Progenitor cell of endocrine pancreas (in vitro differentiated cells): ENCODE data around the gene BNC2. TPM values are rescaled to one million over a fixed set of nuclear protein-coding genes. Genes with fewer than 3 reads are reported as not detected.

ENCODE experiments used
- DNase-seq: peaks from one replicate; pipeline ENCODE4 v3.0.0; 2021; ENCODE audit warnings: low spot score; ENCODE audit not compliant: unreplicated experiment
- H3K27ac Mint-ChIP-seq: 2 replicates; pipeline ENCODE4 v1.8.0; 2021; ENCODE audit warnings: mild to moderate bottlenecking, moderate library complexity, mixed read lengths
- H3K27me3 Mint-ChIP-seq: 2 replicates; pipeline ENCODE4 v1.8.0; 2021; ENCODE audit warnings: mixed read lengths
- H3K36me3 Mint-ChIP-seq: 2 replicates; pipeline ENCODE4 v1.8.0; 2022; ENCODE audit warnings: mixed read lengths; ENCODE audit not compliant: insufficient read depth
- H3K4me1 Mint-ChIP-seq: 2 replicates; pipeline ENCODE4 v1.8.0; 2021; ENCODE audit warnings: low read depth, mixed read lengths
- H3K4me3 Mint-ChIP-seq: 2 replicates; pipeline ENCODE4 v1.8.0; 2021; ENCODE audit warnings: low read depth, mild to moderate bottlenecking, moderate library complexity, mixed read lengths
- H3K9me3 Mint-ChIP-seq: 2 replicates; pipeline ENCODE4 v1.8.0; 2021; ENCODE audit warnings: low read depth, mixed read lengths
- CTCF ChIP-seq: fragments of 200-600 bp; sonication (generic); IDR thresholded peaks from one replicate; pipeline ENCODE4 v1.5.0; 2021; ENCODE audit warnings: antibody characterized with exemption, mild to moderate bottlenecking; ENCODE audit not compliant: unreplicated experiment
- total RNA-seq: library from RNA; stranded (reverse); gene quantifications from 2 replicates; pipeline ENCODE4 v1.2.1, GENCODE V29; 2021

The BNC2 gene
- total RNA-seq, 1 donor from 2014 or later = 1.0 TPM

DNA sequence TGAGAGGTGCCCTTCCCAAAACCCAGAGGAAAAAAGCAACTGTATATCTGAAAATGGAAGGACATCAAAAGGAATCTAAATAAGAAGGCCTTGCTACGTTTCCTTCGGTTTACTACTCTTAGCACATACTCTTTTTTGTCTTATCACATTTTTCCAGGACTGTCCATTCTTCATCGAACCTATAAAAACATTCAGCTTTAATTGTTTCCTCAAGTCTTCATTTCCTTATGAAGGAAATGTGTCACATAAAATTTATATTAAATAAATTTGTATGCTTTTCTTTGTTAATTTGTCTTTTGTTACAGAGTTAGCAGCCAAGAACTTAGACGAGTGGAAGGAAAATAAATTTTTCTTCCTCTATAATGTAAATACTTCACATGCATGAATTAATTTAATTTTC lies 255.0 kb downstream of the BNC2 start:
- Mint-ChIP-seq H3K36me3 (no peaks in the 10 kb centered on the region), H3K4me3 (no peak overlapping the region), H3K9me3 (no peaks in the 10 kb centered on the region), H3K27me3 (peaks cover 4% of the 10 kb centered on the region), H3K27ac (no peak overlapping the region), H3K4me1 (peaks cover 9% of the 10 kb centered on the region)
- no peak for TF ChIP-seq CTCF
- DNase-seq = no peak

- Mint-ChIP-seq H3K9me3 (no peaks in the 10 kb centered on the region), H3K36me3 (no peaks in the 10 kb centered on the region), H3K27me3 (peaks cover 4% of the 10 kb centered on the region), H3K4me3 (no peak overlapping the region), H3K27ac (no peak overlapping the region), H3K4me1 (no peaks in the 10 kb centered on the region)
- no peak for DNase-seq
- no peak for TF ChIP-seq CTCF
Measured at GRCh38 chr9:16613605-16614004, 256.9 kb downstream of the BNC2 start.

DNA sequence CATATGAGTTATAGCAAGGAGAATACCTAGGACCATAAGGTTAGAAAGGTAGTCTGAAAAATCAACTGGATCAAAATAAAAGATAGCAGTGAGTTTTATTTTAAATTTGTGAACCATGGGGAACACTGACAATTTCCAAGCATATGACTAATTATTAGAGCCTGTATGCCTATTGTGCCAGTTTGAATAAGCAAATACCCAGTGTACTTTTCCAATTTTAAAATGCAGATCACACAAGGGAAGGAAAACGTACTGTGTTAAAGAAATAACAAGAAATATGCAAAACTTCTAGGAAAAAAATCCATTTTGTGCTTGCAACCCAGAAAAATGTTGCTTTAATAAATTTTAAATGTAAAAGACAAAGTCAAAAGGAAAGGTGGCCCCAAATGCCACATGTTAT lies 257.4 kb downstream of the BNC2 start:
- Mint-ChIP-seq H3K9me3 (no peaks in the 10 kb centered on the region), H3K27ac (no peak overlapping the region), H3K27me3 (peaks cover under 1% of the 10 kb centered on the region), H3K36me3 (no peaks in the 10 kb centered on the region), H3K4me1 (no peaks in the 10 kb centered on the region), H3K4me3 (no peak overlapping the region)
- TF ChIP-seq CTCF = no peak
- DNase-seq = no peak

DNA sequence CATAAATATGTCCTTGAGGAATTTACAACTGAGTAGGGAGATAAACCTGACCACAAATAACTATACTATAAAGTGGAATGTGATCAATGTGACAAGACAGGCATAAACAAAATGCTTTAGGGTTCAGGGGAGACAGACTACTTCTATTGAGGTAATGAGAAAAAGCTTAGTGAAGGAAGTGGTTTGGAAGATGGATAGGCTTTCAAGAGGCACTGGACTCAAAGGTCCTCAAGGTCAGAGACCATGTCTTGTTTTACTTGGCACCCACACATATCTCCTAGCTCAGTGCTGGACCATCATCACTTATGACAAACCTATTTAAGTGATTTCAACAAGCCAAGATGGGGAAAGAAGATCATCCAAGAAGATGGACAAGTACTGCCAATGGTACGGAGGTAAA lies 257.8 kb downstream of the BNC2 start:
- H3K36me3 Mint-ChIP-seq = no peaks in the 10 kb centered on the region
- no peak overlapping the region for H3K4me3 Mint-ChIP-seq
- no peak overlapping the region for H3K27ac Mint-ChIP-seq
- no peaks in the 10 kb centered on the region for H3K9me3 Mint-ChIP-seq
- DNase-seq = no peak
- TF ChIP-seq CTCF = no peak
- no peaks in the 10 kb centered on the region for H3K27me3 Mint-ChIP-seq
- no peaks in the 10 kb centered on the region for H3K4me1 Mint-ChIP-seq

DNA sequence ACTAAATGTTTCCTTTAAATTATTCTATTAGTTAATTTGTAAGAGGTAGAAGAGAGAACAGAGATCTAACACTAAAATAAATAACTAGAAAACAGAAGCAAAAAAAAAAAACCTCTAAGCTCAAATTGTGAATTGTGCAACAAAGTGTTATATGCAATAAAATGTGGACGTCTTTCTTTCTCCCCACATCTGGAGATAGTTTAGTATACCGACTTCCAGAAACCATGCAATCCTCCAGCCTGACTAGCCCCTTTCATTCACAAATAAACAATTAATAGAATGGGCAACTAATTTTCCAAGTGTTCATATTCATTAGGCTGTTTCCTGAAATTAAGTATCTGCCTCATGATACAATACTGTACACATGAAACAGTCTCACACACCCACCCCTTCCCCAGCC lies 258.5 kb downstream of the BNC2 start:
- H3K27ac Mint-ChIP-seq = no peak overlapping the region
- H3K27me3 Mint-ChIP-seq = no peaks in the 10 kb centered on the region
- no peak overlapping the region for H3K4me3 Mint-ChIP-seq
- no peak for TF ChIP-seq CTCF
- no peak for DNase-seq
- no peaks in the 10 kb centered on the region for H3K4me1 Mint-ChIP-seq
- no peaks in the 10 kb centered on the region for H3K36me3 Mint-ChIP-seq
- H3K9me3 Mint-ChIP-seq = no peaks in the 10 kb centered on the region
